BLaER1 (cell line): ENCODE results near the gene GPR158.
"Not testable (repeated sequence)": the region's sequence is repeated elsewhere in the genome, so short reads cannot be mapped to it uniquely, and the experiment has no call there.

Experiments
- H3K27ac ChIP-seq: shearing (Covaris generic); formaldehyde crosslinking; 2 replicates; pipeline ENCODE4 v1.8.1; 2022
- H3K27me3 ChIP-seq: shearing (Covaris generic); formaldehyde crosslinking; 2 replicates; pipeline ENCODE4 v1.8.1; 2022
- H3K36me3 ChIP-seq: shearing (Covaris generic); formaldehyde crosslinking; 2 replicates; pipeline ENCODE4 v1.8.1; 2022
- H3K4me1 ChIP-seq: shearing (Covaris generic); formaldehyde crosslinking; 2 replicates; pipeline ENCODE4 v1.8.1; 2022
- H3K4me2 ChIP-seq: shearing (Covaris generic); formaldehyde crosslinking; 2 replicates; pipeline ENCODE4 v1.8.1; 2022
- H3K4me3 ChIP-seq: shearing (Covaris generic); formaldehyde crosslinking; 2 replicates; pipeline ENCODE4 v1.8.1; 2022
- H3K9ac ChIP-seq: shearing (Covaris generic); formaldehyde crosslinking; 2 replicates; pipeline ENCODE4 v1.8.1; 2022
- H3K9me3 ChIP-seq: shearing (Covaris generic); formaldehyde crosslinking; 2 replicates; pipeline ENCODE4 v1.8.1; 2022
- H4K20me1 ChIP-seq: shearing (Covaris generic); formaldehyde crosslinking; 2 replicates; pipeline ENCODE4 v1.8.1; 2022
- Cebpa-rat ChIP-seq: shearing (Covaris generic); IDR thresholded peaks from 2 replicates; pipeline ENCODE4 v1.8.1; 2022

The GPR158 gene, protein sequence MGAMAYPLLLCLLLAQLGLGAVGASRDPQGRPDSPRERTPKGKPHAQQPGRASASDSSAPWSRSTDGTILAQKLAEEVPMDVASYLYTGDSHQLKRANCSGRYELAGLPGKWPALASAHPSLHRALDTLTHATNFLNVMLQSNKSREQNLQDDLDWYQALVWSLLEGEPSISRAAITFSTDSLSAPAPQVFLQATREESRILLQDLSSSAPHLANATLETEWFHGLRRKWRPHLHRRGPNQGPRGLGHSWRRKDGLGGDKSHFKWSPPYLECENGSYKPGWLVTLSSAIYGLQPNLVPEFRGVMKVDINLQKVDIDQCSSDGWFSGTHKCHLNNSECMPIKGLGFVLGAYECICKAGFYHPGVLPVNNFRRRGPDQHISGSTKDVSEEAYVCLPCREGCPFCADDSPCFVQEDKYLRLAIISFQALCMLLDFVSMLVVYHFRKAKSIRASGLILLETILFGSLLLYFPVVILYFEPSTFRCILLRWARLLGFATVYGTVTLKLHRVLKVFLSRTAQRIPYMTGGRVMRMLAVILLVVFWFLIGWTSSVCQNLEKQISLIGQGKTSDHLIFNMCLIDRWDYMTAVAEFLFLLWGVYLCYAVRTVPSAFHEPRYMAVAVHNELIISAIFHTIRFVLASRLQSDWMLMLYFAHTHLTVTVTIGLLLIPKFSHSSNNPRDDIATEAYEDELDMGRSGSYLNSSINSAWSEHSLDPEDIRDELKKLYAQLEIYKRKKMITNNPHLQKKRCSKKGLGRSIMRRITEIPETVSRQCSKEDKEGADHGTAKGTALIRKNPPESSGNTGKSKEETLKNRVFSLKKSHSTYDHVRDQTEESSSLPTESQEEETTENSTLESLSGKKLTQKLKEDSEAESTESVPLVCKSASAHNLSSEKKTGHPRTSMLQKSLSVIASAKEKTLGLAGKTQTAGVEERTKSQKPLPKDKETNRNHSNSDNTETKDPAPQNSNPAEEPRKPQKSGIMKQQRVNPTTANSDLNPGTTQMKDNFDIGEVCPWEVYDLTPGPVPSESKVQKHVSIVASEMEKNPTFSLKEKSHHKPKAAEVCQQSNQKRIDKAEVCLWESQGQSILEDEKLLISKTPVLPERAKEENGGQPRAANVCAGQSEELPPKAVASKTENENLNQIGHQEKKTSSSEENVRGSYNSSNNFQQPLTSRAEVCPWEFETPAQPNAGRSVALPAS (N-terminal part only)

DNA sequence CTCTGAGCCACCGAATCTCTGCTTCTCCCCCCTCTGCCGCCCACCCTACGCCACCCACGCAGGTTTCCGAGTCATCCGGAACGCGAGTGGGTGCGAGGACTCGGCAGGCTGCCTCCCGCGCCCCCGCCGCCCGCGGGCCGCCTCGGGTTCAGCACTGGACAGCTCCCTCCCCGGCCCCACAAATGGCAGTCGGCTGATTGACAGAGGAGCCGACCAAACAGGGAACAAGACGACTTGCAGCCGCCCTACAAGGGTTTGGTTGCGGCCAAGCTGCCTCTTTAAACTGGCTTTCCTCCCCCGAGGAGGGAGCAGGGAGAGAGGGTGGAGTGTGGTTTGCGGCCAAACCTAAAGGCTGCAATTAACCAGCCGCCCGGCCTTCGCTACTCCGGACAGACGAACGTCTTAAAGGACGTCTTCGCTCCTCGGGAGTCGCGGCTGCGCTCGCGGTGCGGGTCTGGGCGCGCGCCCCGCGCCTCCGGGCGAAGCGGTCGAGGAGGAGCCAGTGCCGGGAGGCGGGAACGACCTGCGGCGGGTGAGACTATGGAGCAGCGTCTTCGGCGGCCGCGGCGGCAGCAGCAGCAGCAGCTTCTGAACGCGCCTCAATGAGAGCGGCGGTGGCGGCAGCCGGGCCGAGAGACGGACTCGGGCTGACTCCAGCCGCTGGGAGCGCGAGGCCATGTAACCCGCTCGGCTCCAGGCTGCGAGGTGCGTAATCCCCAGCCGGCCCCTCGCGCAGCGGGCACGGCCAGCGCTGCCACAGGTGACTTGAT is at the start of gene GPR158:
TSS of gene GPR158 (plus strand) at position 541 of the 770 bp plus-strand sequence. CDS start 420 bp downstream, outside the sequence.
- no peak within 1 kb of the TSS for H3K4me2 ChIP-seq
- H3K27me3 ChIP-seq = no peaks in the 10 kb centered on the region
- no peaks in the 10 kb centered on the region for H3K4me1 ChIP-seq
- peaks cover 25% of the 10 kb centered on the region for H3K9me3 ChIP-seq
- H3K27ac ChIP-seq = no peak within 1 kb of the TSS
- no peak within 1 kb of the TSS for H3K9ac ChIP-seq
- H3K4me3 ChIP-seq = no peak within 1 kb of the TSS
- no peaks in the 10 kb centered on the region for H3K36me3 ChIP-seq
- no peaks in the 10 kb centered on the region for H4K20me1 ChIP-seq
- no peak for TF ChIP-seq Cebpa-rat

DNA sequence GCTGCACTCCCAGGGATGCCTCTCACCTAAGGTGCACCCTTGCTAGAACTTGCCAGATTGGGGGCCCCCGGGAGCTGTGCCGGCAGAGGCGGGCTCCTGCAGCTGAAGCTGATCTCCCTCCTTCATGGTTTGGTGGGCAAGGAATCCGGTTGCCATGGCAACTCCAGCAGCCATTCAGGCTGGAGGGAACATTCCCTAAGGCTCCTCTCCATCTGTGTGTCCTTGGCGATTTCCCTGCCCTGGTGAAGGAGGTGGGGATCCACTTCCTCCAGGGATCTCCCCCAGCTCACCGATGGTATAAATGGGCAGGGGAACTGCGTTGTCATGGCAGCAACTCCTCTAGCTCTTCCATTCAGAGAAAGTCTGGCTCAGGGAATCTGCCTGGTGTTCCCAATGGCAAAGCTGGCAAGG is 49.6 kb upstream of the GPR158 start:
- no peaks in the 10 kb centered on the region for H4K20me1 ChIP-seq
- peaks cover 5% of the 10 kb centered on the region for H3K9me3 ChIP-seq
- H3K4me1 ChIP-seq = peaks cover 27% of the 10 kb centered on the region
- H3K27me3 ChIP-seq = no peaks in the 10 kb centered on the region
- H3K27ac ChIP-seq = no peak overlapping the region
- no peak overlapping the region for H3K4me3 ChIP-seq
- H3K9ac ChIP-seq = no peak overlapping the region
- H3K4me2 ChIP-seq = peak overlapping the region; percentile 52
- TF ChIP-seq Cebpa-rat = no peak
- H3K36me3 ChIP-seq = no peaks in the 10 kb centered on the region

DNA sequence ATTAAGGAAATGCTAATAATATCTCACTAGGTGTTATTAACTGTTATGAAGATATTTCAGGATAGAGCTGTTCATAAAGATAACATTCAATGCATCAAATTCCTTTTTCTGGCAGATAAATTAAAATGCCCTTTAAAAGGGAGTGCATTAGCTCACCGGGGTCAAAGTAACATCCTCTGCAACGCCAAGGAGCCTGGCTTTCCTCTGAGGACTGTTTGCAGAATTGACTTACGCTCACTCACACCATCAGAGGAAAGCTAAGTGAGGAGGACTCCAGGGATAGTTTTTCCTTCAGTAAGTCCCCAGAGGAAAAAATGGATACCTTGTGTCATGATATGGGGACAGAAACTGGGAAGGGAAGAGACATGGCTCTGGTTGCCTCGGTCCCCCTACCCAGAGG is 45.2 kb upstream of the GPR158 start:
- TF ChIP-seq Cebpa-rat = no peak
- H3K4me1 ChIP-seq = peaks cover 40% of the 10 kb centered on the region
- H3K36me3 ChIP-seq = no peaks in the 10 kb centered on the region
- no peak overlapping the region for H3K27ac ChIP-seq
- peak overlapping the region; percentile 42 for H3K4me2 ChIP-seq
- H3K27me3 ChIP-seq = no peaks in the 10 kb centered on the region
- H3K9me3 ChIP-seq = peaks cover 18% of the 10 kb centered on the region
- no peak overlapping the region for H3K4me3 ChIP-seq
- H3K9ac ChIP-seq = no peak overlapping the region
- no peaks in the 10 kb centered on the region for H4K20me1 ChIP-seq

DNA sequence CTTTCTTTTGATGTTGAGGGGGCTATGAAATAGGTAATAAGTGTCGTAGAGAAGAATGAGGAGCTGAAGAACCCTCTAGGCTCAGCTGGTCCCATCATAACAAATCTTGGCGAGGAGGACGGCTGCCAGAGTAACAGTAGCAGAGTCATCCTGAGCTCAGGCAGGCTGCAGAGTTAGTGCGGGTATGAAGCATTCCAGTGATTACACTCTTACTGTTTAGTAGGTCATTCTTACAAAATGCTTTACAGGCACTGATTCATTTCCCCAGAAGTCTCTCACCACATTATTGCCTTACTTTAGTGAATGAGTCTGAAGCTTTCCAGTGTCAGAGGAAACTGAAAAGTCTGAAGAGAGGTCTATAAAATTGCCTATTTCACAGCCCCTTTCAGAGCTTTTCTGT is 43.9 kb upstream of the GPR158 start:
- TF ChIP-seq Cebpa-rat = no peak
- H3K9me3 ChIP-seq = peaks cover 18% of the 10 kb centered on the region
- H3K36me3 ChIP-seq = no peaks in the 10 kb centered on the region
- H3K27ac ChIP-seq = no peak overlapping the region
- H3K4me2 ChIP-seq = peak overlapping the region; percentile 42
- H4K20me1 ChIP-seq = no peaks in the 10 kb centered on the region
- peaks cover 30% of the 10 kb centered on the region for H3K4me1 ChIP-seq
- no peak overlapping the region for H3K9ac ChIP-seq
- H3K27me3 ChIP-seq = no peaks in the 10 kb centered on the region
- H3K4me3 ChIP-seq = no peak overlapping the region

DNA sequence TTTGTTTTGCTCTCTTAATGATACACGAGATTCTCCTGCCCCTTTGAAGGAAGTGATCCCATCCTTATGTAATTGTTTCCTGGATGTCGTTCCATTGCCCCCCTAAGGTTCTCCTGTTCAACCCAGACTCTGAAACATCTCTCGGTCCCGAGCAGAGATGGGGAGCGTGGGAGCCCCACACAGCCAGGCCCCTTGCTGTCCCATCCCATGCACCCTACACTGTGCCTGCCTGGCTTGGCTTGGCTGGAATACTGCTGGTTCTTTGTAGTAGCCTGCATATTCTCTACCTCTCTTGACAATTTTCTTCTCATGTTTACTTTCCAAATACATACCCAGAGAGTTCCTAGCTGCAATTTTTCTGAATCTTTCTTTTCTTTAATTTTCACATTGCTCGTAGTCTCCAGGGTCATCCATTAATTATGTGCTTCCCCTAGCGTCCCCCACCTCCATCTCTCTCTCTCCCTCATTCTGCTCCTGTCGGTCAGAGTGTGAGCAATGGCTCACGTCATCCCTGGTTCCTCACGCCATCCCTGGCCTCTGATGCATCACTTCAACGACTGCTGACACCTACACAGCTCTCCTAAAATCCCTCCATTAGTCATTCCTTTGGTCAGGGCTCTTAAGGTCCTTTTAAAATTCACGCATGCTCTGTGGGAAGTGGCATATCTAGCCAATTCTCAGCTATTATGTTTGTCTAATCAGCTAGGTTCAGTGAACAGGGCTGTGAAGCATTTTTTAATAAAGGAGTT is 32.5 kb upstream of the GPR158 start:
- H3K36me3 ChIP-seq = no peaks in the 10 kb centered on the region
- no peak overlapping the region for H3K9ac ChIP-seq
- no peak for TF ChIP-seq Cebpa-rat
- no peaks in the 10 kb centered on the region for H3K27me3 ChIP-seq
- no peak overlapping the region for H3K4me3 ChIP-seq
- no peak overlapping the region for H3K27ac ChIP-seq
- no peaks in the 10 kb centered on the region for H3K9me3 ChIP-seq
- no peak overlapping the region for H3K4me2 ChIP-seq
- H3K4me1 ChIP-seq = no peaks in the 10 kb centered on the region
- H4K20me1 ChIP-seq = no peaks in the 10 kb centered on the region

DNA sequence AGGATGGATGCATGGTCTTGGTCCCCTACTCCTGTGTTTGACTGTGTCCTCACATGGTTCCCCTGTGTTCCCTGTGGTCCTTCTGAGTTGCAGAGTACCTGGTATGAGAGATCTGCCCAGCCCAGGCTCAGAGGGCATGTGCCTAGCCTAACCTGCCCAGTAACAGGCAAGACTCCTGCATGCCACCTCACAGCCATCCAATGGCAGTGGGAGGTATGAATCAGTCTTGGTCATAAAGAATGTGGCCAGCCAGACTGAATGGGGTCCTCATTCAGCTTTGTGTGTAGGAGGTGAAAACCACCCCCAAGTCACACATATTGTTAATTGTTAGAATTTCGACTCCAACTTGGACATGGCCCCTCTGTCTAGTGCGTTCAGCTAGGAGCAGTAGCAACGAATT is 17.2 kb upstream of the GPR158 start:
- Histone ChIP-seq H3K4me2 (no peak overlapping the region), H3K4me3 (no peak overlapping the region), H4K20me1 (no peaks in the 10 kb centered on the region), H3K4me1 (no peaks in the 10 kb centered on the region), H3K27ac (no peak overlapping the region), H3K9ac (no peak overlapping the region), H3K9me3 (no peaks in the 10 kb centered on the region), H3K27me3 (no peaks in the 10 kb centered on the region), H3K36me3 (no peaks in the 10 kb centered on the region)
- no peak for TF ChIP-seq Cebpa-rat

DNA sequence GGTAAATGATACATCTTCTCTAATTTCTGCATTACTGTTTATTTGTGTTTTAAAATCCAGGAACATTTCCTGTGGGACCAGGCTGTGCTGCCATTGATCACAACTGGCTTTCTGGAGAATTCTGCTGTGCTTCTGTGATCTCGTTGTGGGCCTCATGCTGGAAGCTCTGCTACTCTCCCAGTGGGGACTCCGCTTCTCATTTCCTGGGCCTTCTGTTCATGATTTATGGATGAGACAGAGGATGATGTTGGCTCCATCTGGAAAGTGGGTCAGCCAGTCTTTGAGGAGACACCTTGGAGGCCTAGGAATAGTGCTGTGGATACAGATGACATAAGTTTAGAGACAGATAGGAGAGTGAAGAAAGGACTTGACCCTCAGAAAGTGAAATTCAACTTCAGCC is 15.2 kb upstream of the GPR158 start:
- Histone ChIP-seq H3K4me3 (no peak overlapping the region), H3K4me2 (no peak overlapping the region), H3K4me1 (no peaks in the 10 kb centered on the region), H4K20me1 (no peaks in the 10 kb centered on the region), H3K36me3 (no peaks in the 10 kb centered on the region), H3K9ac (no peak overlapping the region), H3K27me3 (no peaks in the 10 kb centered on the region), H3K9me3 (no peaks in the 10 kb centered on the region), H3K27ac (no peak overlapping the region)
- no peak for TF ChIP-seq Cebpa-rat

DNA sequence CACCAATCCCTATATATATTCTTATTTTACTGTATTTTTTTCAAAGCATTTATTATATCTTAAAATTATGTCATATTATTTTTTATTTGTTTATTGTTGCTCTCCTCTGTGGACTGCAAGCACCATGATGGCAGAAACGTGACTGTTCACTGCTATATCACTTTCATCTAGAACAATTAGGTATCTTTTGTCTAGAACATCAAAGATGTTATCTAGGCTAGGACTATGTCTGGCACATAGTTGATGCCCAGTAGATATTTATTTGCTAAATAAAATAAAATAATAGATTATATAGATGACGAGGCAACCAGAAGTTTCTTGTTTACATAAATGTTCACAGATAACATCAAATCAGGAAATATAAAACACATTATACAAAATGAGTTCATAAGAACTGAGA is 12.4 kb upstream of the GPR158 start:
- no peak overlapping the region for H3K4me3 ChIP-seq
- no peak overlapping the region for H3K9ac ChIP-seq
- H3K9me3 ChIP-seq = no peaks in the 10 kb centered on the region
- H3K4me1 ChIP-seq = no peaks in the 10 kb centered on the region
- no peaks in the 10 kb centered on the region for H4K20me1 ChIP-seq
- no peaks in the 10 kb centered on the region for H3K27me3 ChIP-seq
- no peak for TF ChIP-seq Cebpa-rat
- H3K36me3 ChIP-seq = no peaks in the 10 kb centered on the region
- H3K27ac ChIP-seq = no peak overlapping the region
- H3K4me2 ChIP-seq = no peak overlapping the region

DNA sequence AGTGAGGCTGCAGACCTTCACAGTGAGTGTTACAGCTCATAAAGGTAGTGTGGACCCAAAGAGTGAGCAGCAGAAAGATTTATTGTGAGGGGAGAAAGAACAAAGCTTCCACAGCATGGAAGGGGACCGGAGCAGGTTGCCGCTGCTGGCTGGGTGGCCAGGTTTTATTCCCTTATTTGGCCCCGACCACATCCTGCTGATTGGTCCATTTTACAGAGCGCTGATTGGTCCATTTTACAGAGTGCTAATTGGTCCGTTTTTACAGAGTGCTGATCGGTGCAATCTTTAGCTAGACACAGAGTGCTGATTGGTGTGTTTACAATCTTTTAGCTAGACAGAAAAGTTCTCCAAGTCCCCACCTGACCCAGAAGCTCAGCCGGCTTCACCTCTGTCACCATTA is 11.3 kb upstream of the GPR158 start:
- H3K9me3 ChIP-seq, H3K4me1 ChIP-seq, H3K4me2 ChIP-seq, H3K27ac ChIP-seq, H3K4me3 ChIP-seq, H4K20me1 ChIP-seq, H3K36me3 ChIP-seq, H3K9ac ChIP-seq, H3K27me3 ChIP-seq: not testable (repeated sequence)
